Upper lobe of left lung (tissue), 4 donors: ENCODE data around the gene P4HA3.

Experiments
- EP300 ChIP-seq, 4 donors: sonication (generic); formaldehyde crosslinking; IDR thresholded peaks; one replicate each; pipeline ENCODE4 v1.5.1; 2017; ENCODE audit warnings: antibody characterized with exemption in 4 of 4, control low read depth in 2 of 4
- POLR2A ChIP-seq, 4 donors: fragments of 450-650 bp; IDR thresholded peaks; one replicate each; pipeline ENCODE4 v1.5.1; 2016 to 2017; ENCODE audit warnings: antibody characterized with exemption in 4 of 4, mild to moderate bottlenecking in 2 of 4
- POLR2AphosphoS5 ChIP-seq, 2 donors: sonication (generic); formaldehyde crosslinking; IDR thresholded peaks; one replicate each; pipeline ENCODE4 v1.5.1; 2017; ENCODE audit warnings: antibody characterized with exemption in 2 of 2
- TF ChIP-seq, protein P1 (sequence below), 6 experiments: fragments of 450-650 bp in 4 of 6; fragments of 200-600 bp in 2 of 6; sonication (generic) in 2 of 6; IDR thresholded peaks; one replicate each; pipeline ENCODE4 v1.5.1; 2016 to 2019; ENCODE audit warnings: antibody characterized with exemption in 6 of 6

DNA sequence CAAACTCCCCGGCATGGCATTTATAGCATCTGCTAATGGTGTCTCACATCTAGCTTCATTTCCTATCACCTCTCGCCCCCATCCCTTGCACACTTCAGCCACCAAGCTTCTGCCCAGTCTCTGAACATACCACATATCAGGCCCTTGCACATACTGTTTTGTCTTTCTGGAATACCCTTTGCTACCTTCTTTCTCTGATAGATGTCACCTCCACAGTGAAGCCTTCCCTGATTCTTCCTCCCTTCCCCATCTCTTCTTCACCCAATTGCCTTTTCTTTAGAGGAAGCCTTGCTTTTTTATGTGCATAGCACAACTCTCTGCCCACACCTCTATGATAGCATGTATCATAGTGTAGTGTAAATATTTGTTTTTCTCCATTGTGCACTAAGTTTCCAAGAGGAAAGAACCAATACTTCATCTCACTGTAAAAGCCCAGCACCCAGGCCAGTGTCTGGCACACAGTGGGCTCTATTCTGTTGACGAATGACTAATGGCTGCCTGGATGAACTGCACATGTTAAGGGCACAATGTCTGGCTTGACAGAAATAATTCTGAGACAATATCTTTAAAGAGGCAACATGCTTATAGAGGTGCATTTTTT is 27.8 kb downstream of the P4HA3 start:
- TF ChIP-seq POLR2A (IDR thresholded peaks at IDR 0.05) (no peak), POLR2AphosphoS5 (IDR thresholded peaks at IDR 0.05) (no peak), EP300 (IDR thresholded peaks at IDR 0.05) (no peak)
- TF ChIP-seq, protein P1, sequence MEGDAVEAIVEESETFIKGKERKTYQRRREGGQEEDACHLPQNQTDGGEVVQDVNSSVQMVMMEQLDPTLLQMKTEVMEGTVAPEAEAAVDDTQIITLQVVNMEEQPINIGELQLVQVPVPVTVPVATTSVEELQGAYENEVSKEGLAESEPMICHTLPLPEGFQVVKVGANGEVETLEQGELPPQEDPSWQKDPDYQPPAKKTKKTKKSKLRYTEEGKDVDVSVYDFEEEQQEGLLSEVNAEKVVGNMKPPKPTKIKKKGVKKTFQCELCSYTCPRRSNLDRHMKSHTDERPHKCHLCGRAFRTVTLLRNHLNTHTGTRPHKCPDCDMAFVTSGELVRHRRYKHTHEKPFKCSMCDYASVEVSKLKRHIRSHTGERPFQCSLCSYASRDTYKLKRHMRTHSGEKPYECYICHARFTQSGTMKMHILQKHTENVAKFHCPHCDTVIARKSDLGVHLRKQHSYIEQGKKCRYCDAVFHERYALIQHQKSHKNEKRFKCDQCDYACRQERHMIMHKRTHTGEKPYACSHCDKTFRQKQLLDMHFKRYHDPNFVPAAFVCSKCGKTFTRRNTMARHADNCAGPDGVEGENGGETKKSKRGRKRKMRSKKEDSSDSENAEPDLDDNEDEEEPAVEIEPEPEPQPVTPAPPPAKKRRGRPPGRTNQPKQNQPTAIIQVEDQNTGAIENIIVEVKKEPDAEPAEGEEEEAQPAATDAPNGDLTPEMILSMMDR (IDR thresholded peaks at IDR 0.05): no peak
